Loucy (cell line): Measurements from ENCODE around the gene SDS.

ENCODE experiments used
- CTCF ChIP-seq: fragments of 200-600 bp; sonication (generic); conservative IDR thresholded peaks from 2 replicates; pipeline ENCODE4 v1.5.1; 2014; ENCODE audit warnings: mild to moderate bottlenecking, antibody characterized with exemption, low read length
- EZH2phosphoT487 ChIP-seq: fragments of 200-600 bp; IDR thresholded peaks from 2 replicates; pipeline ENCODE4 v1.6.1; 2018; ENCODE audit warnings: antibody characterized with exemption, mild to moderate bottlenecking, moderate library complexity, borderline replicate concordance

- TF ChIP-seq CTCF: no peak
- no peak for TF ChIP-seq EZH2phosphoT487
Observed at GRCh38 chr12:113390064-113391043, 13.3 kb downstream of the SDS start.
